NCI-H2227 treated with DMSO at 0.1 percent for 48 hours (cell line): ENCODE measurements around the gene CORO2B.
"Not testable (repeated sequence)": the region's sequence is repeated elsewhere in the genome, so short reads cannot be mapped to it uniquely, and the experiment has no call there.

ENCODE experiments used
- DNase-seq: peaks from one replicate; lab custom pipeline; 2025; lab: John Stamatoyannopoulos, UW

CORO2B gene

DNA sequence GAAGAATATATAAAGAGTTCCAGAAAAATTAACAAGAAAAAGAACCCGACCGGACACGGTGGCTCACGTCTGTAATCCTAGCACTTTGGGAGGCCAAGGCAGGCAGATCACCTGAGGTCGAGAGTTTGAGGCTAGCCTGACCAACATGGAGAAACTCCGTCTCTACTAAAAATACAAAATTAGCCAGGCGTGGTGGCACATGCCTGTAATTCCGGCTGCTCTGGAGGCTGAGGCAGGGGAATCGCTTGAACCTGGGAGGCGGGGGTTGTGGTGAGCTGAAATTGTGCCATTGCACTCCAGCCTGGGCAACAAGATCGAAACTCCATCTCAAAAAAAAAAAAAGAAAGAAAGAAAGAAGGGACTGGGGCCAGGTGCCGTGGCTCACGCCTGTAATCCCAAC, 68.6 kb downstream of the CORO2B start:
- not testable (repeated sequence) for DNase-seq

DNA sequence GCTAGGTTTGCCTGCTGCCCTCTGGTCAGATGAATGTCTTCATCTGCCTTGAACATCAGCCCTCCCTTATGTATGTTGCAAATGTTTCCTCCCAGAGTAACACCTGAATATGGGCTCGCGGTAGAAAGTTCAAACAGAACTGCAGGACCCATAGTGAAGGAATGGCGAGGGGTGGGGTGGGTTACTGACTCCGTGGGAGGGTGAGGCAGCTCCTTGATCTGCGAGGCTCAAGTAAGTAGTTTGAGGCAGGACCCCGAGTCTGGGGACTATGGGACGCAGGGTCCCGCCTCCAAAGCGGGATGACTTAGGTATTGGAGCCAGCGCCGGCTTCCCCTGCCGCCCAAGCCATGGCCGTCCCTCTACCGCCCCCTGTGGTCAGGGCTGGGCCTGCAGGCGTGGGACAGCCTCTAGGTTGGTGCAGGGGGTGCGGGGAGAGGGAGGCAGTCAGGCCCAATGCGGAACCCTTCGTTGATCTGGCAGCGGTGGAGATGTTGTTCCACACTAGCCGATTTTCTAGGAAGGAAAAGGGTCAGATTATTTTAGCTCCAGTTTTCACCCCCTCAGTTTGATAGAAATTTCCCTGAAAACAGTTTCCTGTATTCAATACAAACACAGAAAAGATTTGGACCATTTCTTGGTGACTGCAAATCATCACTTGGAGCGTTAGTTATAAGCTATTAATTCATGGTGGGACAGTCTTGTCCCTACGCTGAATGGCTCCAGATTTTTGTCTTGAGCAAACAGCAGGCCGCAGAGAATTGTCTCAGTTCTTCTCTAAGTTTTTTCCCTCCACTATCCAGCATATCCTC, 72.3 kb downstream of the CORO2B start:
- no peak for DNase-seq

DNA sequence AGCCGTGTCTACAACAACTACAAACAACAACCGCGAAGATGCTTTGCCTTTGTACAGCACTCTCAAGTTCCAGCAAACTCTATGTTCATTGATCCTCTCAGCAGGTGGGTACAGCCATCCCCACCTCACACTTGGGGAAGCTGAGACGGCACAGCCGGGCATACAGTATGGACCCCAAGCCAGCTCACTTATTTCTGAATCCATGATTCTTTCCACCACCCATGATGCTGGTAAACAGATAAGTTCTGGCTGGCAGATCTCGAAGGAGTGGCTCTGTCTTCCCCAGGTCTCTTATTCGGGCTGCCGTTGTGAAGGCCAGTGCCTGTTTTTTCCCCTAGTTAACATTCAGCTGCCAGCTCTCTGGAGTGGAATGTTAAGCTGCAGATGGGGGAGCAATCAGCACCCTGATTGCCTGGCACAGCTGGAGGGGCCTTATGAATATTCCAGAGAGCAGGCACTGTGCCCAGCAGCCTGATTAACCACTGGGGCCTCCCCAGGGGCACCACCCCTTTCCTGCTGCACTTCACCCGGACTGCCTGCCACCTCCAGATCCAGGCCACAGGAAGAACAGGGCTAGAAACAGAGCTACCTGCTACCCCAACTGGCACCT, 73.2 kb downstream of the CORO2B start:
- no peak for DNase-seq

- DNase-seq = no peak
These were observed 74.3 kb downstream of the CORO2B start for GRCh38 chr15:68653031-68653635.

DNA sequence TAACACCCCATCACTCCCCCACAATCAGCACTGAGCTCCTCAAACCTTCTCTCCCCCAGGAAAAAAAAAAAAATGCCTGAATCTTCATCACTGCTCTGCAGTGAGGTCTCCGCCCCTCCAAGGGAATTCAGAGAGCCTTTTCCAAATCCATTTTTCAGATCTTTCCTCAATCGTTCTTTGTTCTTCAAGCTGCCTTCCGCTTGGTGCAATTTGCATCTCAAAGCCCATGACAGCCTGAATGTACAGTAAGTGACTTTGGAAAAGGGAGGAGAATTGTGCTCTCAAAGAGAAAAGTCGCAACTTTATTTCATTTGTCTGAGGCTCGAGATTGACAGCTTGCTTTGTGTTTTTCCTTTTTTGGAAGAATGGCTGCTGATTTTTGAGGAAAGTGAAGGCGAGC, 75.0 kb downstream of the CORO2B start:
- DNase-seq = no peak

- no peak for DNase-seq
These were observed 76.2 kb downstream of the CORO2B start for GRCh38 chr15:68654786-68655560.

GRCh38 chr15:68655686-68656437, 77.1 kb downstream of the CORO2B start:
- no peak for DNase-seq

DNA sequence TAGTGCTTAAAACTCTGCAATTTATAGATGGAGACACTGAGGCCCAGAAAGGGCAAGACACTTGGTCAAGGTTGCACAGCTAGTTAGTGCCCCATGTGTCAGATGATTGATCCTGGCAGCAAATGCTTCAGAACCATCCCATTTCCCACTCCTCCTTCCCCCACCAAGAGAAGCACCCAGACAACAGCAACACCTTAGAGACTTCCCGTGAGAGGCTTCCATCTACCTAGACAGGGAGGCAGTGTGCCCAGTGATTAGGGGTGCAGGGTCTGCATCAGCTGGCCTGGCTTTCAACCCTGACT, 77.6 kb downstream of the CORO2B start:
- no peak for DNase-seq

DNA sequence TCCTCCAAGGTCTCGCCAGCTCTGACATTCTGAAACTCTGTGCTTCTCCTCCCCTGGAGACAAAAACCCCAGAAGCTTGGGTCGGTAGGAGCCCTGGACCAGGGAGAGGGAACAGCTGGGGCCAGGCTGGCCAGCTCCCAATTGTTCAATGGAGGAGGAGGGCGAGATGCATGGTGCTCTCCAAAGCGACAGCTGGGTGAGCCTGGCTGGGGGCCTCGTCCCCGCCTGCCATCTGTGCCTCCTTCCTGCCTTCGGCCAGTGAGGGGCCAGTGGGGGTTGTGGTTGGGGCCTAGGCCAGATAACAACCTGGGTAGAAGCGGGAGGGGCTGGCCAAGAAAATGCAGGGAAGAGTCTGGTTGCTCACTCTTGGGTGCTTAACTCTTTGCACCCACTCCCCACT, 79.4 kb downstream of the CORO2B start:
- no peak for DNase-seq

DNA sequence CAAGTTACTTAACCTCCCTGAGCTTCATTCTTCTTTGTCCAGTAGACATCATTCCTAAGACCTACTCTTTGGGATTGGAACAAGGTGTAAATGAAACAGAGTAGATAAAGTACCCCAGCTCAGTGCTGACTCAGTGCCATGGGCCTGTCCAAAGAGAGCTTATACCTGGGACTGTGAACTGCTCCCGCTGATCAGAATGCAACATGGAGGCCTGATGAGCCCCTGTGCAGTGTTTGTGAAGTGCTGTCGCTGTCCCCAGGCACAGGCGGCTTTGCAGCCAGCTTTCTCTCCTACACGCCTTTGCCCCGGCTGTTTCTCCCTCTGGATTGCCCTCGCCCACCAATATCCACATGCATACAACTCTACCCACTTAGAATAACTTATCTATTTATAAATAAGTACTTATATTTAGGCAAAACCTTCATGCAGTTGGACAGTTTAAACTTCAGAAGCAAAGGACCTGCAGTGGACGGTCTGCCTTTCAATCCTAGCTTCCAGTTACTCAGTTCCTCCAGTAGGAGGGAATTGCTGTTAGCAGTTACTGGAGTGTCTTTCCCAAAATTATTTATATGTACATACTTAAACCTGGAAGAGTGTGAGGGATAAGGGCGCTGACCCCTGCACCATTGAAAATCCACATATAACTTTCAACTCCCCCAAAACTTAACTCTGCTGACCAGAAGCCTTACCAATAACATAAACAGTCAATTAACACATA, 80.0 kb downstream of the CORO2B start:
- DNase-seq = no peak

DNA sequence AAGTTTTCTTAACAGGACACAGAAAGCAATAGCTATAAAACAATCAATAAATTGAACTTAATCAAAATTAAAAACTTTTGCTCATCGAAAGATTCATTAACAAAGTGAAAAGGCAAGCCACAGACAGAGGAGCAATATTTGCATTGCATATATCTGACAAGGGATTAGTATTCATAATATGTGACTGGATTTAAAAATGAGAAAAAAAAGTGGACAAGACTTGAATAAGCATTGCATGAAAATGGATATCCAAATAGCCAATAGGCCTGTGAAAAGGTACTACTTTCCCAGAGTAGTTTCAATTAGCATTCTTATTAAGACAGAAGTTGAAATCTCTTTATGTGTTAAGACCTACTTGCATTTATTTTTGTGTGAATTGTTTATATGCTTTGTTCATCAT, 84.7 kb downstream of the CORO2B start:
- DNase-seq = no peak

- DNase-seq = no peak
These were observed 87.5 kb downstream of the CORO2B start for GRCh38 chr15:68666120-68666811.

- no peak for DNase-seq
These were observed 88.1 kb downstream of the CORO2B start for GRCh38 chr15:68666812-68667450.

DNA sequence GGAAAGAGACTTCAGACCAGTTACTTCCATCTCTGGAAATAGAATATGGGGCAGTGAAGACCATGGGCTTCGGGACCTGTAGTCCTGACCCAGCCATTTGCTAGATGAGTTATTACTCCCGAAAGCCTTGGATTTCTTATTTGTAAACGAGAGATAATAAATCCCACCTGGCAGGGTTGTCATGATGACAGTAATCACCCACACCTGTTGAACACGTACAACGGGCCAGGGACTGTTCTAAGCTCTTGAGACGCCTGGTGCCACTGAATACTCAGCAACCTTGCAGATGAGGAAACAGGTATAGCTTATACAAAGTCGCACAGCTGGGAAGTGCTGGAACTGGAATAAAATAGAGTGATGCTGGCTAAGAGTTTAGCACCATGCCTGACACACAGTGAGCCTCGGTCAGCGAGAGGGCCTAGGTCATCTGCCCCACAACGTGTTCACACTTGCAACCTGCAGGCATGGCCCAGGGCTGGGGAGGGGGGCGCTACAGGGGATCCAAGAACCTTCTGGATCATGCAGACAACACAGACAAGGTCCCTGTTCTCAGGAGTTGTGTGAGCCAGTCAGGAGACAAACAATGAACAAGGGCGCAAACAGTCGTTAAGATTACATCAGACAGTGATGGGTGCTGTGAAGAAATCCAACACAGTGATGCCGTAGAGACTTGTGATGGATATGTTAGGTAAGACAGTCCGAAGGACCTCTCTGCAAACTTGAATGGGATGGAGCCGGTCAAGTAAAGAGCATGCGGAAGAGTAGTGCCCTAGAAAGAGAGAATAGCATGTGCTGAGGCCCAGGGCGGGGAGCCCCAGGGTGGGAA, 89.2 kb downstream of the CORO2B start:
- no peak for DNase-seq

DNA sequence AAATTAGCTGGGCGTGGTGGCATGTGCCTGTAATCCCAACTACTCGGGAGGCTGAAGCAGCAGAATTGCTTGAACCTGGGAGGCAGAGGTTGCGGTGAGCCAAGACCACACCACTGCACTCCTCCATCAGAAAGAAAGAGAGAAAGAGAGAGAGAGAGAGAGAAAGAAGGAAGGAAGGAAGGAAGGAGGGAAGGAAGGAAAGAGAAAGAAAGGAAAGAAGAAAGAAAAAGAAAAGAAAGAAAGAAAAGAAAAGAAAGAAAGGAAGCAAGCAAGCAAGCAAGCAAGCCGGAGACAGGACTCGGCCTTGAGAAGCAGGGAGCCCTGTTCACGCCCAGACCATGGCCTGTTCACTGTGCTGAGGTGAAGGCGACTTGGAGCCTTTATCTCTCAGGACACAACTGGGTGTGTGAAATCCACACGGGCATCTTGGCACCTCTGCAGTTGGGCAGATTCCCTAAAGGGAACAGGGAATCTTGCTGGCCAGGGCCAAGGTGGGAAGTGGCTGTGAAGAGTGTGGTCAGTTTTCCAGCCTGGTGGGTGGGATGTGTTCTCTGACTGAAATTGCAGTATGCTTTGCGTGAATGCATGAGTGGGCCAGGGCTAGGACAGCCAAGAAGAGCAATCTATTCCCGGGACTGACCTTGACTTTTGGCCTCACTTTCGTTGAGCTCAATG, 90.3 kb downstream of the CORO2B start:
- DNase-seq = no peak

DNA sequence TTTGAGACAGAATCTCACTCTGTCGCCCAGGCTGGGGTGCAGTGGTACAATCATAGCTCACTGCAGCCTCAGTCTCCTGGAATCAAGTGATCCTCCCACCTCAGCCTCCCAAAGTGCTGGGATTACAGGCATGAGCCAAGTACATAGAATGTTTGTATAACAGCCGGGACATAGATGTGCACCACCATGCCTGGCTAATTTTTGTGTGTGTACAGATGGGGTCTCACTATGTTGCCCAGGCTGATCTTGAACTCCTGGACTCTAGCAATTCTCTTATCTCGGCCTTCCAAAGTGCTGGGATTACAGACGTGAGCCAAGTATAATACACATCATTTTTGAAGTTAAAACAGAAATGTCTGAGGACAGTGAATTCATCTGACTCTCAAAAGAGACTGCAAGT, 93.5 kb downstream of the CORO2B start:
- DNase-seq = no peak

DNA sequence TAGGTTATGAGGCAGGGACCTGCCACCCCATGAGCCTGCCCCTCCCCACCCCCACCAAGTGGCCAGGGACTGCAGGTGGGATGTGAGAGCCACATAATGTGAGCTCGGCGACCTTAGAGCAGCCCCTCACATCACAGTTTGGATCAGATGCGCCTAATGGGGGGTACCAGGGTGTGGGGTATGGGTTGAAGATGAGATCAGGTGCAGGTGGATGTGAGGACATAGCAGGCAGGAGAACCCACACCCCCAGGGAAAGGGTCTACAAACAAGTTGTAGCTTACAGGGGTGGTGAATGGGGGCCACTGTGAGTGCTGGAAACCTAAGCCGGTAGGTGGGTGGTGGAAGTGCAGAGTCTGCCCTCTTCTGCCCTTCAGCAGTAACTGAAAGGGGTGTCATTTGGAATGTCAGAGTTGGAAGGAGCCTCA, 94.0 kb downstream of the CORO2B start:
- no peak for DNase-seq

DNA sequence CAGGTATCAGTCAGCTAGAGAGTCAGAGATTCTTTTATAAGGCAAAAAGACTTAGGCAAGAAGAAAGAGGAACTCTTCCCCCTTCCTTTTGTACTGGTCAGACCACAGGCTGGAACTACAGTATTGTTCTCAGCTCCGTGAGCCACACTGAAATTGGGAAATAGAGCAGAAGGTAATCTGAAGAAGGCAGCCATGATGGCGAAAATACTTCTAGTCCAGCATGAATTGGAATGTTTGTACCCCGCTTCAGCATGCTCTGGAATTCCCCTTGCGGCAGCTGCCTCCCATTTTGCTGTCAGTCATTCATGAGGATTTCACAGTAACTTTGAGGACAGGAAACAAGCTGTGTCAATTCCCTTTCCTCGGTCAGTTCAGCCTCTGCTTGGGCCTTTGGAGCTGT, 96.2 kb downstream of the CORO2B start:
- no peak for DNase-seq
